AG20443 (cell line): Measurements from ENCODE around the gene SYT9.
"Not testable (repeated sequence)": the region's sequence is repeated elsewhere in the genome, so short reads cannot be mapped to it uniquely, and the experiment has no call there.

Source experiments
- DNase-seq: peaks from one replicate; pipeline ENCODE4 v3.0.0; 2012; ENCODE audit warnings: low spot score, mixed read lengths

The SYT9 gene

DNA sequence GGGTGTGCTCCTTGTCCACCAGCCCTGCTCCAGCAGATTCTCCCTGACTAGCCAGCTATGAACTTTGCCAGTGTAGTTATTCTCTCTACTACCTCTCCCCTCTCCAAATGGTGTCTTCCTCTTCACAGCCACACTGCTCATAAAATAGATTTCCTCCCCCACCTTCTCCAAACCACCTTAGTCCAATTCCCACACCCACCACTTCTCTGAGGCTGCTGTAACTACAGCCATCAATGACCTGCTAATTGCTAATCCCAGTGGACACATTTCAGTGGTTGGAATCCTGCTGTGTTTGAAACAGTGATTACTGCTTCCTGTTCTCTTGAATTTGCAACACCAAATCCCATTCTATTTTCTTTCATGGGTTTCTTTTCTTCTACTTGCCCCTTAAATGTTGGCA is 23.4 kb downstream of the SYT9 start:
- no peak for DNase-seq

DNA sequence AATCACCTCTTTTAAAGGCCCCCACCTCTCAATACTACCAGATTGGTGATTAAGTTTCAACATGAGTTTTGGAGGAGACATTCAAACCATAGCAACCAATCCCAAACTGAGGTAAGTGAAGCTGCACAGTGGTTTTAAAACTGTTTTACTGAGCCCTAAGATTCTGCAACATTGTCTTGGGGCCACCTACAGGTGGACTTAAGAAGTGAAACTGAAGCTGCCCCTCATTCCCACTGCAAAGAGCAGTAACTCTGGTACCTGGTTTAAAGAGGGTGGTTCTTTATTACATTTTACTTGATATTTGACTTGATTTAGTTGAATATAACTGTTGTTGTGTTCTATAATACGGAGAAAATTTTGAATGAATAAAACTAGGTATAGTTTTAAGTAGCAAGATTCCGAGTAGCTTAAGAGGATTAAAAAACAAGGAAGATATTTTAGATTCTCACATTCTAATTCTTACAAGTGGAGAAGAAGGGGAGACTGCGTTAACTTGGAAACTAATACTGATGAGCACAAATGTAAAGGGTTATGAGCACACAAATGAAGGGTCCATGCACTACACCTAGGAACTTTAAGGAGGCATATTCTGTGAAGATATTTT is 26.7 kb downstream of the SYT9 start:
- DNase-seq, result peak; percentile 67

DNA sequence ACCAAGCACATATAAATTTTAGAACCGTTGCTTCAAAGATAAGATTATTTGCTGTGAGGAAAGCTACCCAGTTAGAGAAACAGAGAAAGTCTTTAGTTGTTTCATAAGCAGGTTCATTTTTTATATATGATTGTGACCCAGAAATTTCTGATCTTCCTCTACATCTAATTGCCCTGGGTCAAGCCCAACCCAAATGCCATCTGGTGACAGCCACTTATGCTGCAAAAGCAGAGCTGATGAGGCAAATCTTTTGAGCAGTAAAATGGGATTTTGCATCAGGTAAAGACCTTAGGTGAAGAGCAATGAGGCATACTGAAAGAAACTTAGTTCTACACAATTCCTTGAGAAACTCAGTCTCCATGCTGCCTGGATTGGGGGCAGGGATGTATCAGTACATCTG is 28.0 kb downstream of the SYT9 start:
- no peak for DNase-seq

DNA sequence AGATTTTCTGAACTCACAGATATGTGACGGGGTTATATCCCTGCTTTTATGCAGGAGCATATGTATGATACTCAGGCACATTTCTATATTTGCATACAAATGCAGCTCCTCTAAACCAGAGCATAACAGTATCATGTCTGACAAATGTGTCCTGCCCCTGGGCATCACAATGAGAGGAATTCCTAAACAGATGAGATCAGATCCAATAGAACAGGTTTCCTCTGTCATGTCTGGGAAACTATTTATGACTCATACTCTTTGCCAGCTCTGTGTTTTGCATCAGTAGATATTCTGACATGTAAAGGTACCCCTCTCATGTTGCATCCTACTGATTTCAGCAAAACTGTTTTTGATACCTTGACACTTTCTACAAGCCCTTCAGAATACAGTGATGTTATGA is 29.4 kb downstream of the SYT9 start:
- DNase-seq, result no peak

DNA sequence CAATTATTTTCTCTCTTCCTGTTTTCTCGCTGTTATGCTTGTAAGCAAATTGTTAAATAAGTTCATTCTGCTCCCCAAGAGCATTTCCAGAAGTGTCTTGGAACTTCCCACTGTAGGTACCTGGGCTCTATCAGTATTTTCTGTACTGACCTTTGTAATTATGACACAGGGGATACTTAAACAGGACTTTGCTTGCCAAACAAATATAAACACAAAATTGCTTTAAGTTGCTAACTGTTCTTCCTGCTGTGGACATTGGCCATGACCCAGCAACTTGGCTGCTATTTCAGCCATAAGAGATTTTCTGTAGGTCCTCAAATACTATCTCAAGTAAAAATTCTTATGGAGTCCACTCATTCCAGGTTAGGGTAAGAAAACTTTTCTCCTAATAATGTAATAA is 30.1 kb downstream of the SYT9 start:
- no peak for DNase-seq

DNA sequence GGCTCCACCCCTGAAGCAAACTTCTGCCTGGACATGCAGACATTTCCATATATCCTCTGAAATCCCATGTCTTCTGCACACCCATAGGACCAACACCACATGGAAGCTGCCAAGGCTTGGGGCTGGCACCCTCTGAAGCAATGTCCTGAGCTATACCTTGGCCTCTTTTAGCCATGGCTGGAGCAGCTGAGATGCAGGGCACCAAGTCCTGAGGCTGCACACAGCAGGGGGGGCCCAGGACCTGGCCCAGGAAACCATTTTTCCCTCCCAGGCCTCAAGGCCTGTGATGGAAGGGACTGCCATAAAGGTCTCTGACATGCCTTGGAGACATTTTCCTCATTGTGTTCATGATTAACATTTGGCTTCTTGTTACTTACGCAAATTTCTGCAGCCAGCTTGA is 34.5 kb downstream of the SYT9 start:
- no peak for DNase-seq

DNA sequence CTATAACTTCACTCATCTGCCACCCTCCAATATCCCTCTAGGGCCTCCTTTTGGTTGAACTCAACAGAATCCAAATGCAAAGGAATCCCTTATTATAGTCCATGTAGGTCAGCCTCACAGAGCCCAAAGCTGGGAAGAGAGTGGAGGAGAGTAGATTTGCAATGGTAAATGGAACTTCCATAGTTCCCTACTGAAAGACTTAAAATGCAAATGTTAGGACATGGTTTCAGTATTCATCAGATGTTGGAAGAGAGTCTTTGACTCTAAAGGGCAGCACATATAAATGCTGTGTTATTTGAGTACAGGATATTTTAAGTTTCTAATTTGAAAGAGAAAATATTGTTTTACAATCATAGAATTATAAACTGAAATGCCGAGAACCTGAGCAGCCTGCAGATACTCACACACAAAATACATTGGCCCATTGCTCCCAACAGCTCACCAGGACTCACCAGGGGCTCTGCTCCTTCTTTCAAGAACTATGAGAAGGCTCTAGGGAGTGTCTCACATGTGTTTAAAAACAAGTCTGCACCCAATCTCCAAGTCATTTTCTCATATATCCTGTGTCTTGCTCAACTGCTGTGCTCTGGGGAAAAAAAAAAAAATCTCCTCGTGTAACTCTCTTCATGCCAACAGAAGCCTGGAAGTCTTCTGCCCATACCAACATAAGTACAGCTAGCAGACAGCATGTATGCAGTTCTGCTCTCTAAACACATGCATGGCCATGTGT is 39.6 kb downstream of the SYT9 start:
- no peak for DNase-seq

DNA sequence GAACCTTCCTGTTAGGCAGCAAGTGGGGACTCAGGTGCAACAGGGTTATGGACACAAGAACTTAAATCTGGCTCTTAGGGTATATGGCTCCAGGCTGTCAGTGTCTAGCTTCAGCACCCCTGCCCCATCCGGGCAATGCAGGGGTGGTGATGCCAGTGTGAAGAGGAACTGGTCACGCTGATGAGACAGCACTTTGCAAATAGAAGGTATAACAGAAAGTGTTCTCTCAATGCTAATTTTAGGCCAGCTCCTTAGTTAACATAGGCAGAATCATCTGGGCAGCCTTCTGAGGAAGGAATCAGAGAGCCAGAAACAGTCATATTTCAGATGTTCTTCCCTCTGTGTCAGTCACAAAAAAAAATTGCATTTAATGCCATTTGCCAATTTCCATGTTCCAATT is 41.2 kb downstream of the SYT9 start:
- DNase-seq, result no peak

DNA sequence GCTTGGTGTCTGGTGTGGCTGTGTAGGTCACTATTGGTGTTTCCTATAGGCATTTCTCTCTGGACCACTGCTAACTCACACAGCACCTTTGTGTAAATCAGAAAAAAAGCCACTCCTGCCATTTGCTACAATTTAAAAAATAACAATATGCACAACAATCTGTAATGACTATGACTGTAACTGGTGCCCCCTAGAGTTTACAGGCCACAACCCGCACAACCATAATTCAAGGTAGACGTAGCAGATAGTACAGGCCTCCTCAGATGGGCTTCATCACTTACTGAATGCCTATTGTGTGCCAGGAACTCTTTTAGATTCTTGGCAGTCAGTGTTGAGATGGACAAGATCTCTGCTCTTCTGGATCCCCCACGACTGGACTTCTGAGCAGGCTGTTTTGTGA is 47.7 kb downstream of the SYT9 start:
- no peak for DNase-seq

DNA sequence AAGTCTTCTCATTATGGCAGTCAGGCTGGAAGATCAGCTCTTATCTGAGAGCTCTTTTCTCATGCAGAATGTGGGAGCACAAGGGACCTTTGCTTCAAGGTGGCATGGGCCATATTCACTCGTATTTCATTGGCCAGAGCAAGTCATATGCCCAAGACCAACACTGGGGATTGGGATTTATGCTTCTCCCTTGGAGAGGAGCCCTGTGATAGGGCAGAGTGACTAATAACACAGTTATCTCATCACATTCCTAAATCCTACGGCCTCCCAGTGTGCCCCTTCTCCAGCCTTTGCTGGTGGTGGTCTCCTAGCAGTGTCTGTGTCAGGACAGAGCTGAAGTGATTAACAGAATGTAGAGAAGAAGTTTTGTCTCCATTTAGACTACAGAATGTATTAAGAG is 48.6 kb downstream of the SYT9 start:
- DNase-seq, result no peak

DNA sequence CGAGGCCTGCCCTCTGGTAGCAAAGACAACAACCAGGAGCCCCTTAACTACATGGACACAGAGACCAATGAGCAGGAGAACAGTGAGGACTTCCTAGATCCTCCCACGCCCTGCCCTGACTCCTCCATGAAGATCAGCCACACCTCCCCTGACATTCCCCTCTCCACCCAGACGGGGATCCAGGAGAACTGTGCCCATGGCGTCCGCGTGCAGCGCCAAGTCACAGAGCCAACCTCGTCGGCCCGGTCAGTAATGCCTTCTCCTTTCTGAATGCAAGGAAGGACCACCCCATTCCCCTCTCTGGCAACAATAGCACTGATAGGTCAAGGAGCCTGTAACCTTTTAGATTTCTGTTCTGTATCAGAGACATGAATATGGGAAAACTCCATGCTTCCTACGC is 51.4 kb downstream of the SYT9 start:
- no peak for DNase-seq

DNA sequence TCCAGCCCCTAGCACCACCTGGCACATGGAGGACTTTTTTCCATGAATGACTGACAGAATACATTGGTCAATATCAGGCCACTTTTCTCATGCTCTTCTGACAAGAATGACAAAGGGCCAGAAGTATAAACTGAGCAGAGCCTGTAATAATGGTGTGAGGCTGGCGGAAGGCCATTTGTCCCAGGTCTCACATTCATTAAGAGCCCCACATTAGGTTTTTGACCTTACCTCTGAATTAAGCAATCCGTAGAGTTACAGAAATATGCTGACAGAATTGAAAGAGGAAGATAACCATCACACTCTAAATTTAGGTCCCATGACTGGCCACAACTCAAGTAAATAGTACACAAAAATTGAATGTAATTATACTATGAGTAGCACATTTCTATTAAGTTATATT is 55.2 kb downstream of the SYT9 start:
- DNase-seq, result no peak

DNA sequence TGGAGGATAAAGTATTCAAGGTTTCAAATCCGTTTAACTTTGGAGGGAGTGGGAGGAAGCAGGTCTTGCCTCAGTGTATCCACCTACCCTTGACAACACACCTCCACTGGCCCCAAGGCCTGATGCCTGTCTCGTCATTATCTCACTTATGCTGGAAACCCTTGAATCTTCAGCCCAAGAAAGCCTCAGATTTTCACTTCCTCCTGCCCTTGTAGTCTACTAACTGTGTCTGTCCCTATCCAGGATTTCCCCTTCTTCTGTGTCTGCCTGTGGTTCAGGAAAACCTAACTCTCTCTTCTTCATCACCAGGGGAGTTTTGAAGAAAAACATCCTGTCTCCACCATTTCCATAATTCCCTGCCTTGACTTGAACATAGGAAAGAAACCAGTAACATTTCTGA is 56.1 kb downstream of the SYT9 start:
- DNase-seq, result no peak

DNA sequence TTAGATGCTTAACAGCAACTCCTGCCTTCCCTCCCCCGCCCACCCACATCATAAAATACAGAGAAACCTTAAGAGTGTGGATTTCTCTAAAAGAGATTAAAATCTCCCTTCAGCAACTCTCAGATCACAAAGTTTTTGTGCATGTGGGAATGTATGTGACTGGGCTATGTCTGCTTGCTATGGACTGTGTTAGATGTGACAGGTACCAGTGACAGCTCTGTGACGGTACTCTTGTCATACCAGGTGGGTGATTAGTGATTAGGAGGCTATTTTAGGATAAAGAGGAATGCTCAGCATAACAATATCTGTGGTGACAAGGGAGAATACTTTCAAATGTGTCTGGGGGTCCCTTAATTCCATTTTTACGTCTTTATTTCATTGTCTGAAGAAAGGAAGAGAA is 60.2 kb downstream of the SYT9 start:
- DNase-seq, result no peak

DNA sequence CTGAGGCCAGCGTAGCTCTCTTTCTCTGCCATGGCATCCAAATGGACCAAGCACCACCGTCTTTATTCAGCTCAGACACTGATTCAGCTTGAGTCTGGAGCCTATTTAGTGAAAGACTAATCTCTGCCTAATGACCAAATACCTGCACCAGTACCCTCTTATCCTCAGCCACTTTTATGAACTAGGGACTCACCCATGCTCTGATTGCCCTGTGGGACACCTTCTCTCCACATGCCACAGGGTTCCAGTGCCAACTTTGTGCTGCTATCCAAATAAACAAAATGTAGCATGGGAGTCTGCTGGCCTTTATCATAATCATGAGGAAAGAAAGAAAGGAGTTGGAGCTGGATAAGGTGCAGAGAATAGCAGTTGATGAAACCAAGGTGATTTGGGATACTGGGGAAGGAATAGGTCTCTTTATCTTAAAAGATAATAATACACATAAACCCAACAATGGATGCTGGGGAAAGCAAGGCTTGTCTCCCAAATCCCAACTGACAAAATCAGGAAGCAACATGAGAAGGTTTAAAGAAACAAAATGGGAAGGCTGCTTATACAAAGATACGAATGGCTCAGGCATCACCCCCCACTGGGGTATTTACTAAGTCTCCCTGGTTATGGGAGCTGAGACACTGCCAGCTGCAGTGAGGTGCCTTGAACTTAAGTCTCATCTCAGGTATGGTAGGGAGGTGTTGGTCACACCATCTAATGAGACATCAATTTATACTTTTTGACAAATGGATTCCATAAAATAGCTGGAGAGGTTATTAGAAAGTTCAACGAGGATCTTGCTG is 63.3 kb downstream of the SYT9 start:
- no peak for DNase-seq

DNA sequence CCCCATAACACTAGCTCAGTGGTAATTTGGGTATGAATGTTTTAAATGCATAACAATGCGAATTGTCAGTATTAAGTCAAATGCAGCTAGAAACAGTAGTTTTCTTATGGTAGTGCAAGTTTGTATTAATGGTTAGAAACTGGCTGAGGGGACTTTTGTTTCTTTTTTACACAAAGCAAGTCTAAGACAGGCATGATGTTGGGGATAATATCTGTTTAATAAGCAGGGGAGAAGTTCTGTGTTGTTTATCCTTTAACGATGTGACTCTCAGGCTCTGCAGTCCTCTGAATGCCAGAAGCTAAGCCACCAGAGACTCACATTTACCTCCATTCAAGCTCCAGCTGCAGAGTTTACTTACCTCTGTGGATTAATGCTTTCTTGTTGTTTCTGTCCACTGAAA is 67.8 kb downstream of the SYT9 start:
- DNase-seq, result no peak

DNA sequence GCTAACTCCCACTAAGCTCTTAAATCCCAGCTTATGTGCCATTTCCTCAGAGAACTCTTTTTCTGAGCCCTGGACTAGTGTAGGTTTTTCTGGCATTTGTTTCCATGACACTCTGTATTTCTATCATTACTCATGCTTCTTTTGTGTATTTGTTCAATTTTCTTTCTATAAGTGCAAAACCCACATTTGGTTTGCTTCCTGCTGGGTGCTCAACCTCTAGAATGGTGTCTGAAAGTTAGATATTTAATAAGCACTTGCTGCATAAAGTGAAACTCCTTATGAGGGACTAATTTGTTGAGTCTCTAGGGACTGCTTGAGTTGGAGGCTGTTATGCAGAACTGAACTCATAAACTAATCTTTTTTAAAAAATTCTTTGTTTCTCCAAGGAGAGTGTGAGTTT is 68.6 kb downstream of the SYT9 start:
- no peak for DNase-seq

DNA sequence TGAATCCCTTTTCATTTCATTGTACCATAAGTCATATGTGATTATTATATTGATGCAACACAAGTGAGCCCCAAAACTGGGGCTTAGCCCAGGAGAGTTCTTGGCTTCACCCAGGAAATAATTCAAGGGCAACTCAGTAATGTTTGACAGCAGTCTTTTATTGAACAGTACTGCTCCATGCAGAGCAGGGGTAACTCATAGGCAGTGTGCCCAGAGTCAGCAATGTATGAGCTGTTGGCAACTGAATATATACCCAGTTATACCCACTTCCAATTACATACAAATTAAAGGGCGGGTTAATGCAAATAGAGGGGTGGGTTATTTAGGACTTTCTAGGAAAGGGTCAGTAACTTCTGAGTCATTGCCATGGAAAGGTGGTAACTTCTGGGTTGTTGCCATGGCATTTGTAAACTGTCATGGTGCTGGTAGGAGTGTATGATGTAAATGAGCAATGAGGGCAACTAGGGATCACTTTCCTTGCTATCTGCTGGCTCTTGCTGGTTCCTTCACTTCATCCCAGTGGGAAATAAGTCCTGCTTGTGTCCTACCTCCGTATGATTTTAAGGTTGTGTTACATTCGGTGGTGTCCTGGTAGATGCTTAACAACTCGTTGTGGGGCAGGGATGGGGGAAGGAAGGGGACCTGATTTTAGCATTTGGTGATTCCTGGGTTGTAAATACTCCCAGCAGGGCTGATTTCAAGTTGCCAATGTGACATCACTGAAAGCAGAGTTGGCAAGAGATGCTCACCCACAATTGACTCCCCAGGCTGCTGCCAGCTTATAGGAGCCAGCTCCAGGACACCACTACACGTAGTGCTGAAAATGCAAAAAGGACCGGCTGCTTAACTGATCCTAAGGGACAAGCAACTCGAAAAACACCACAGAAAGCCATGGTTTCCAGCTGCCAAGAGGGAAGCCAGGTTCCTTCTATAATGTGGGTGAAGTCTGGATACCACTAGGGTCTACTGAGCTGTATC is 70.1 kb downstream of the SYT9 start:
- no peak for DNase-seq

DNA sequence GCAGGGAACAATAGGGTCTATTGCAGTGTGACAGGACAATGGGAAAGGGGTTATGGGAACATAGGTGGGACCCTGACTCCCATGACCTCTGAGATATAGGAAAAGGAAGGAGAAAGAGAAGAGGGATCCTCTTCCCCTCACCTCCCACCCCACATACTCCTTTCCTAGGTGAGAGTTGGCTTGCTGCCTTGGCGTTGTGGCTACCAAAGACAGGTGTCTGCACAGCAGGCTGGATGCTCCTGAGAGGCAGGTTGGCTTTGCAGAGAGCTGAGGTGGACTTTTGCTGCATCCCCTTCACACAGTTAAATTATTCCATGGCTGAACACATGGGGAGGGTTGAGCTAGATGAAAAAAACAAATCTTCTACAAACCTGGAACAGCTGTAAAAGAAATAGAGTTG is 80.7 kb downstream of the SYT9 start:
- DNase-seq, result no peak

DNA sequence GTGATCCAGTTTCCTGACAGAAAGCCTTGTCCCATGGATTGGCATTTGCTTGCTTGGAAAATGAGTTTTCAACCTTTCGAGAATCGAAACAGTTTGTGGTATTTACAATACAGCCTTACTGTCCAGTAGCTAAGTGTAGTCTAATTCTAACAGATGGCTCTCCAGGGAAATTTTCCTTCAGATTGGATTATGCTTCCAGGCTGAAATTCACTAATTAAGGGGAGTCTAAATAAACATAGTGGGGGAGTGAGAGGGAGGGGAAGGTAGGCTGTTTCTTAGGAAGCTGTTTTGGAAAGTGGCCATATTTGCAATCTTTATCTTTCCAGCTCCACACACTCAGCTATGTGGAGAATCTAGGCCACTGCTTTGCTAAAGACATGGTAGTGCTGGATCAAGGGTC is 81.3 kb downstream of the SYT9 start:
- DNase-seq, result no peak

DNA sequence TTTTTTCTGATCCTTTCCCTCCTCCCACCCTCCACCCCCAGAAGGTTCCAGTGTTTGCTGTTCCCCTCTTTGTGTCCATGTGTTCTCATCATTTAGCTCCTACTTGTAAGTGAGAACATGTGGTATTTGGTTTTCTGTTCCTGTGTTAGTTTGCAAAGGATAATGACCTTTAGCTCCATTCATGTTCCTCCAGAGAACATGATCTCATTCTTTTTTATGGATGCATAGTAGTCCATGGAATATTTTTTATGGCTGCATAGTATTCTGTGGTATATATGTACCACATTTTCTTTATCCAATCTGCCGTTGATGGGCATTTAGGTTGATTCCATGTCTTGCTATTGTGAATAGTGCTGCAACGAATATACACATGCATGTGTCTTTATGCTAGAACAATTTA is 83.7 kb downstream of the SYT9 start:
- DNase-seq, result not testable (repeated sequence)

DNA sequence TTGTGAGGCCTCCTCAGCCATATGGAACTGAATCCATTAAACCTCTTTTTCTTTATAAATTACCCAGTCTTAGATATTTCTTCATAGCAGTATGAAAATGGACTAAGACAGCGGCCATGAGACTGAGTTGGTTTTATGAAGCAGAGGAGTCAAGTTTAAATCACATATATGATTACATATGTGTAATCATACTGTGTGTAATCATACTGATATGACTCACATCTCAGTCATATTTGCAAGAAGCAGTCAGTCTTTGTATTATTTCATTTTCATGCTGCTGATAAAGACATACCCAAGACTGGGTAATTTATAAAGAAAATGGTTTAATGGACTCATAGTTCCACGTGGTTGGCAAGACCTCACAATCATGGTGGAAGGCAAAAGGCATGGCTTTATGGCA is 89.8 kb downstream of the SYT9 start:
- no peak for DNase-seq
